ENCODE data around the gene TNRC18.
"Not testable (repeated sequence)": the region's sequence is repeated elsewhere in the genome, so short reads cannot be mapped to it uniquely, and the experiment has no call there.

Gene TNRC18

DNA sequence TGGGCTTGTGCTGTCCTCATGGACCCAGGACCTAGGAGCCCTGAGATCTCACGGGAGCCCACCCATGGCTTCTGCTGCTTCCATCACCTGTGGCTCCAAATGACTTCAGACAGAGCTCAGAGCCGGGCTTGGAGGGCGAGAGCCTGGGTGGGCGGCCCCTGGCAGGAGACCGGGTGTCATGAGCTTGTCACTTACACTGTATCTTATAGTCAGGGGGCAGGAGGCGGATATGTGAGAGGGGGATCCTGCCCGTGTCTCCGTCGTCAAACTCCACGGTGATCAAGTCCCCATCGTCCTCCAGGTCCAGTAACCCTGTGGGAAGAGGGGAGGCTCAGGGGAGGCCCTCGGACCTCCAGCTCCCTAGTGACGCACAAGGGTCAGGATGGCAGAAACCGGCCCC lies 107.9 kb downstream of the TNRC18 start:
- DNase-seq (ENCODE audit: low read depth) = no peak

DNA sequence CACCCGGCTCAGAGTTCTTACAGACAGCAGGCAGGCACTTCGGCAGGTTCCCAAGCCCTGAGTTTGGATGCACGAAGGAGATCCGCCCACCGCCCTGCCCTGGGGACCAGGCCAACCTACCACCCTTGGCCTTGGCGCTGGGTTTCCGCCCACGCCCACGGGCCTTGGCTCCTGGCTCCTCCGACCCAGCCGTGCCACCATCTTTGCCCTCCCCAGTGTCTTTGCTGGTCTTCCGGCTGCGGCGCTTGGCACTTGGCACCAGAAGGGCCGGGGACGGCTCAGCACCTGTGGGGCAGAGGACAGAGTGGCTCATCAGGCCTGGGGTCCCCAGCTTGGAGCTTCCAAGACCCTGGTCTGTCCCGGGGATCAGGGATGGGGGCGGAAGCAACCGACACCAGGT lies 108.8 kb downstream of the TNRC18 start:
- no peak for DNase-seq (ENCODE audit: low read depth)

- DNase-seq (ENCODE audit: low read depth) = not testable (repeated sequence)
Measured at GRCh38 chr7:5313076-5313885, 110.4 kb downstream of the TNRC18 start.

- DNase-seq (ENCODE audit: low read depth) = not testable (repeated sequence)
Measured at GRCh38 chr7:5312276-5313070, 111.2 kb downstream of the TNRC18 start.

GRCh38 chr7:5310822-5311405 lies 112.7 kb downstream of the TNRC18 start:
- no peak for DNase-seq (ENCODE audit: low read depth)

DNA sequence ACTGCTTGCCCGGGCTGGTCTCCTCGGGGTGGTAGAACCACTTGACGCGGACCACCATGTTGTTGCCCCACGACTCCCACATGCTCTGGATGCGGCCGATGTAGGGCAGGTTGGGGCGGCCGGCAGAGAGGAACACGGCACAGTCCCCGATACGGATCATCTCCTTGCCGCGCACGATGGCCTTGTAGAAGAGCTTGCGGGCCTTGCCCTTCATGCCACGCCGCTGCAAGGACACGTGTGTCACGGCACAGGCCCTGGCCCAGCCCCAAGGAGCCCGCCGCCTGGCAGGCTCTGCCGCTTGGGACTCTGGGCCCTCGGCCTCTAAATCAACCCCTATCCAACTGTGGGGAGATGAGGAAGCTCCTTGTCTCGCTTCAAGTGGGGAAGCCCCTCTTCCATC lies 114.5 kb downstream of the TNRC18 start:
- DNase-seq (ENCODE audit: low read depth) = no peak

DNA sequence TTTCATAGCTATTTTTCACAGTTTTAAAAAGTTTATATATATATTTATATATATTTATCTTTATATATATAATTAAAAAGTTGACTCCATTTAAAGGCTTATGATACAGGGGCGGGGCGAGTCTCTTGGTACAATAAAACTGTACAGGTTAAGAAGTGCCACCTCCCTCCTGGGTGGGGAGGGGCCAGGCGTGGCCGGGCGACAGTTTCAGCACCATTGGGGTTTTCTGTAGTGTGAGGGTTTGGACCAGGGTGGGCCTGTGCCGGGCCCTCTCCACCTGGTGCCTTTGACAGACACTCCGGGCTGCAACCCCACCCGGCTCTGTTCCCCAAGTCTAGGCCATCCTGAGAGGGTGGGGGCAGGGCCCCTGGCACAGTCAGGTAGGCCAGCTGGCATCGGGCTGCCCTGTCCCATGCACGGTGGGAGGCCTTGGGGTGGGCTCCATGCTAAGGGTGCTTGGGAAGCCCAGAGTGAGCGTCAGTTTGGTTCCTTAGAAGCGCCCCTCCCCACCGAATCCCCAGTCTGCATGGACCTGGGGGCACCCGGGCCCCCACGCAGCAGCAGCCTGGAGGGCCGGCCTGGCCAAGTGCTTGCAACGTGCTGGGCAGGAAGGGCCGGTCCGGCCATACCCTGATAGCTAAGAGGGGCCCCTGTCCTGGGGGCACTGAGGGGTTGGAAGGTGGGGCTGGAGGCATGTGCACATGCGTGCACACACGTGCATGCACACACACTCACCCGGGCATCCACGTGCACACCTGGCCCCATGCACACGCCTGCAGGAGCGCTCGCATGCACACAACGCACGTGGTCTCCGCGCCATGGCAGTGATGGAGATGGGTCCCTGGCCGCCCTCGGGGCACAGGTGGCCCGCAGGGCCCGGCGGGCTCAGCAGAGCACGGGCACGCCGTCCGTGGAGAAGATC lies 116.2 kb downstream of the TNRC18 start:
- not testable (repeated sequence) for DNase-seq (ENCODE audit: low read depth)

DNA sequence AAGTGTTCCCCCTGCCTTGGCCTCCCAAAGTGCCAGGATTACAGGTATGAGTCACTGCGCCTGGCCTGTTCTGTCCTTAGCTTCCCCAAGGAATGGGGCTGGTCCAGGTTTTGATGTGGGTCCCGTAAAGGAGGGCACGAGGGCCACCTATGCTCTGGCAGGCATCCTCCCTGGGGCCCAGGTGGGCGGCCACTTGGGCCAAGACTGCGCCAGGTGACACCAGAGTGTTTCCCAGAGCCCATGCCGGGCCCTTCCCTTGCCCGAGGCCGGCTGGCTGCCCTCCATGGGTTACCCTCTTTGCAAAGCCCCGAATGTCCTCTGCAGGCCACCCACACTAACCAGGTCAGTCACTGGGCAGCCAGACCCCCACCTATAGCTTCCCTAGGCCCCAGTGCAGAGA lies 118.6 kb downstream of the TNRC18 start:
- not testable (repeated sequence) for DNase-seq (ENCODE audit: low read depth)

- no peak for DNase-seq (ENCODE audit: low read depth)
Measured at GRCh38 chr7:5303591-5304505, 119.8 kb downstream of the TNRC18 start.

GRCh38 chr7:5303061-5303460 lies 120.6 kb downstream of the TNRC18 start:
- no peak for DNase-seq (ENCODE audit: low read depth)

- no peak for DNase-seq (ENCODE audit: low read depth)
Measured at GRCh38 chr7:5302577-5302976, 121.1 kb downstream of the TNRC18 start.

GRCh38 chr7:5300366-5300765 lies 123.3 kb downstream of the TNRC18 start:
- DNase-seq (ENCODE audit: low read depth) = no peak

DNA sequence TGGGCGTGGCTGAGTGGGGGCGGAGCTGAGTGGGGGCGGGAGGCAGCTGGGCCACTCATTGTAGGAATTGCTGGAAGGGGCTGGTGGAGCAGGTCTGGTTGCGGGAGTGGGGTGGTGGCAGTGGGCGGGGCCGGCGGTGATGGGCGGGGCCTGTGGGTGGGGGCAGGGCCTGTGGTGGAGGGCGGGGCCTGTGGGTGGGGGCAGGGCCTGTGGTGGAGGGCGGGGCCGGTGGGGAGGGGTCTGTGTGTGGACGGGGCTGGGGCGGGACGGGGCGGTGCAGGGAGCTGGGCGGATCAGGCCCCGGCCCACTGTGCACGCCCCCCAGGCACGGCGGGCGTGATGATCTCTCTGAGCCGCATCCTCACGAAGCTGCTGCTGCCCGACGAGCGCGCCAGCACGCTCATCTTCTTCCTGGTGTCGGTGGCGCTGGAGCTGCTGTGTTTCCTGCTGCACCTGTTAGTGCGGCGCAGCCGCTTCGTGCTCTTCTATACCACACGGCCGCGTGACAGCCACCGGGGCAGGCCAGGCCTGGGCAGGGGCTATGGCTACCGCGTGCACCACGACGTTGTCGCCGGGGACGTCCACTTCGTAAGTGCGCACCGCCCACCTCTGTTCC lies 126.9 kb downstream of the TNRC18 start:
- peak; percentile 44 for DNase-seq (ENCODE audit: low read depth)

- no peak for DNase-seq (ENCODE audit: low read depth)
Measured at GRCh38 chr7:5296015-5296610, 127.5 kb downstream of the TNRC18 start.

DNA sequence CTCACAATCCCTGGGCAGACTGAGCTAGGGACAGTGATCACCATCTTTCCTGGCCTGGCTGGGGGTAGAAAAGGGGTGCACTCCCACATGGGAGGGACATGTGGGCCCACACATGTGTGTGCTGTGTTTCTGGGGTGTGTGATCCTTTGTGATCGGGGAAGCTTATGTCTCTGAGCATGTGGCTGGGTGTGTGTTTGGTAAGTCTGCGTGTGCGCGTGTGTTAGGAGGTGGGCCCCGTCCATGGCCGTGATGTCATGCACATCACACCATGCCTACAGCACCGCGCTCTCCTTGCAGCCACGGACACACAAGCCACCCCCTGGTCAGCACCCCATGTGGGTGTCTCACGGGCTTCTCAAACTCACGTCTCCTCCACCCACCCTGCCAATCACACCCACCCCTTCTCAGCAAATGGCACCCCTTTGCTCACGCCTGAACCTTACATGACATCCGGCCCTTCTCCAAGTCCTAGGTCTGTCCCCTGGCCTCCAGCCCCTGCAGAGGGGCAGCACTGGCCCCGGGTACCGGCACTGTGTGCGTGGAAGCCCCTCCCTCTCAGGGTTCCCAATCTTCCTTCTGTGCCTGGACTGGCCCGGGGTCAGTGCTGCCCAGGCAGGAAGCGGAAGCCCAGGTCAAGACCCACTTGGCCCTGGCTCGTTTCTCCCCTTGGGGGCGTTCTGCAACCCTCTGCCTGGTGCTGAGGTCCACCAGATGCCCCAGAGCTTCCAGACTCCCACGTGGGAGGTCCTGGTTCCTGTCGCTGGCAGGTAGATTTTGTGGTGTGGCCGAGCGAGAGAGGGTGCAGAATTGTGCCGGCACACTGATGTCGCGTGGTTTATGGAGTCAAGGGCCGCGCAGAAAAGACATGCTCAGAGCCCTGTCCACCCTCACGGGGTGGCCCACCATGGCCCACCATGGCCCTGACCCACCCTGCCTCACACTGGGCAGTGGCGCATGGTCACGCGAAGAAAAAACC lies 128.3 kb downstream of the TNRC18 start:
- no peak for DNase-seq (ENCODE audit: low read depth)

DNA sequence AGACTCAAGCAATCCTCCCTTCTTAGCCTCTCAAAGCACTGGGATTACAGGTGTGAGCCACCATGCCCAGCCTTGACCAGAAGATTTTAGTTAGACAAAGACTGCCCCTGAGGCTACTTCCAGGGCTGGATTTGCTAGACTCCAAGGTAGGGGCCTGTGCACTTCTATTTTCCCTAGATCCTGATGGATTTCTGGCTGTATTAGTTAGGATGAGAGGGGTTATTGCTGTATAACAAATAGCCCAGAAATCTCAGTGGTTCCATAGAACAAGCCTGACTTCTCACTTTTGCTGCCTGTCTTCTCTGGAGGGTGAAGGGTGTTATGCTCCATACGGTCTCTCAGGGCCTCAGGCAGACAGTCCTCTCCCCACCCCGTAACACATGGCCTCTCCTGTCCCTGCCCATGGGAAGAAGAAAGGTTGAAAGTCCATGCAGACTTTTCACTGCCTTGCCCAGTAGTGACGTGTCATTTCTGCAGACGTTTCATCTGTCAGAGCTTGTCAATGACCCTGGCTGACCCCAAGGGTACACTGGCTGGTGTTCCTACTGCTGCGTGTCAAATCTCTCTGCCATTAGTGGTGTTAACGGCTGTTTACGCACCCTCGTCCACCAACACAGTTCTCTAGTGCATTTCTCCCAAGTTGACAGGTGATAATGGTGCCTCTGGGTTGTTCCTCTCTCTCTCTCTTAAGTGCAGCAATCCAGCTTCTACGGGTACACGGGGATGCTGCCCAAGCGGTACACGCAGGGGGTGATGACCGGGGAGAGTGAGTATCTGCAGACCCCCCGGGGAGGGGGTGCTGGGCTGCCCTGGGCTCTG lies 129.3 kb downstream of the TNRC18 start:
- DNase-seq (ENCODE audit: low read depth) = no peak

GRCh38 chr7:5291711-5292335 lies 131.8 kb downstream of the TNRC18 start:
- not testable (repeated sequence) for DNase-seq (ENCODE audit: low read depth)

Data from stimulated activated CD8-positive, alpha-beta memory T cell treated with anti-CD3 and anti-CD28 coated beads, Interleukin-12 subunit alpha, Interleukin-12 subunit beta, amount 100 ng/mL, for 4 hours (primary cell).